ENCODE measurements around the gene SLC66A1. TPM values are rescaled to one million over a fixed set of nuclear protein-coding genes. Genes with fewer than 3 reads are reported as not detected.

The SLC66A1 gene
- total RNA-seq, 2 experiments from 2014 or later, result 6.5 to 6.8 TPM

DNA sequence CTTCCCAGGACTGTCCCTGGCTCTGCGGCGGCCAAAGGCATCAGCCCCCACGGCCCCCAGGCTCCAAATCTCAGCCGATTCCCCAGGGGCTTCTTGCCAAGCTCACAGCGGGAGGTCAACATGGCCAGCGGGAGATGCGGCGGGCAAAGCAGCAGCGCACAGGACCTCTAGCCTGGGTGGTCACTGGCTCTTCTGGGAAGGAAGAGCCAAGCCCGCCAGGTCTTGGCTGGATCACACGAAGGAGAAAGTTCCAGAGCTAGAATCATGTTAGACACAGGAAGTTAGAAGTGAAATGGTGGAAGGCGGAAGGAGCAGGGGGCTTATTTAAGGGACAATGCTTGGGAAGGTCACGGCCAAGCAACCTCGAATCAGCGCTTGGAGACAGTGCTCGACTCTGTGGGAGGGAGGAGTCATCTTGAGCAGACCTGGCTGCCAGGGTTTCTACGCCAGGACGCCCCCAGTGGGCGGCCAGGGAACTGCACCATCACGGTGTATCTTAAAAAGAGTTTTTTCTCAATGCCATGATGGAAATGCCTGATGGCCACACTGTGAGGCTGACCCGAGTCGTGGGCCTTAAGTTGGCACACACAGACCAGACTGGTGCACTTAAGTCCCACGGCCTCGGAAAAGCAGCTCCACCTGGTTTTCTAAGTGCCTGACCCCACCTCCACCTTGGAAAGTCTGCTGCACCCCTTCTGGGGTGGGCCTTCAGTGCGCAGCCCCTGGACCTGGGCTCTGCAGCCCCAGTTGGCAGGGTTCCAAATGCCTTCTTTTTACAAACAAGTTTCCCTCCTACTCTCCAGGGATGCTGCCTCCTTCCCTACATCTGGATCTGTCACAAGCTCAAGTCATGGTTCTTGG, 29.3 kb downstream of the SLC66A1 start:
- Mint-ChIP-seq H3K4me3 (no peak overlapping the region), H3K36me3 (peaks cover 17% of the 10 kb centered on the region)

DNA sequence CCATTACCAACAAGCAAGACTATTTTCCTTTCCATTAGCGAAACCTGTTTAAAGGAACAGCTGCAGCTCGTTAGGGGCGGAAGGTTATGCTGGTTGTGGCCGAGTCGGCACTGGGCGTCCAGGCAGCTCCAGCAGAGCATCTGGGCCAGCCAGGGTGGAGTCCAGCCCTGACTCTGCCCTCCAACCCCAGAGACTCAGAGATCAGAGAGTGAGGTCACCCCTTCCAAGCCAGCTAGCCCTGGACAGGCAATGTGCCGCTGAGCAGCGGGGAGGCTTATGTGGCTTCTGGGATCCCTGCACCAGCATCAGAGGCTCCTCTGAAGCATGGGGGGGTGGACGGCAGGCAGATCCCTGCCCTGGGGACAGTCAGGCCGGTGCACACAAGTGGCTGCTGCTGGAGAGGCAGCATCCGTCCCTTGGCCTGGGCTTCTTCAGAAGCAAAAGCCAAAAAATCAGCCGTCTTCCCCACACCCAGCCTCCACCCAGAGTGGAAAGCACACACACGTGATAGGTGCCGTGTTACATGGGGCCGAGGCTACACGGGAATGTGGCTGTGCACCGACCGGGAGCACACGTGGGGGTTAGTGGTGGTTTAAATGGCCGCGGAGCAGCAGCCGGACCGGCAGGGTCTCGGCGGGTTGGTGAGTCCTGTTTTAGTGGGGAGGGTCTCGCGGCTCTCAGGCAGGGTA, 30.1 kb downstream of the SLC66A1 start:
- Mint-ChIP-seq H3K36me3 (peaks cover 17% of the 10 kb centered on the region), H3K4me3 (no peak overlapping the region), H3K27ac (no peak overlapping the region), H3K4me1 (peaks cover 4% of the 10 kb centered on the region), H3K9me3 (no peaks in the 10 kb centered on the region), H3K27me3 (no peaks in the 10 kb centered on the region)
- DNase-seq, result no peak

More for the DNA sequence above, 29.3 kb downstream of the SLC66A1 start:
- DNase-seq, result peak; percentile 74
- Mint-ChIP-seq H3K9me3 (no peaks in the 10 kb centered on the region), H3K27me3 (no peaks in the 10 kb centered on the region), H3K27ac (peak overlapping the region; percentile 62), H3K4me1 (peaks cover 10% of the 10 kb centered on the region)

DNA sequence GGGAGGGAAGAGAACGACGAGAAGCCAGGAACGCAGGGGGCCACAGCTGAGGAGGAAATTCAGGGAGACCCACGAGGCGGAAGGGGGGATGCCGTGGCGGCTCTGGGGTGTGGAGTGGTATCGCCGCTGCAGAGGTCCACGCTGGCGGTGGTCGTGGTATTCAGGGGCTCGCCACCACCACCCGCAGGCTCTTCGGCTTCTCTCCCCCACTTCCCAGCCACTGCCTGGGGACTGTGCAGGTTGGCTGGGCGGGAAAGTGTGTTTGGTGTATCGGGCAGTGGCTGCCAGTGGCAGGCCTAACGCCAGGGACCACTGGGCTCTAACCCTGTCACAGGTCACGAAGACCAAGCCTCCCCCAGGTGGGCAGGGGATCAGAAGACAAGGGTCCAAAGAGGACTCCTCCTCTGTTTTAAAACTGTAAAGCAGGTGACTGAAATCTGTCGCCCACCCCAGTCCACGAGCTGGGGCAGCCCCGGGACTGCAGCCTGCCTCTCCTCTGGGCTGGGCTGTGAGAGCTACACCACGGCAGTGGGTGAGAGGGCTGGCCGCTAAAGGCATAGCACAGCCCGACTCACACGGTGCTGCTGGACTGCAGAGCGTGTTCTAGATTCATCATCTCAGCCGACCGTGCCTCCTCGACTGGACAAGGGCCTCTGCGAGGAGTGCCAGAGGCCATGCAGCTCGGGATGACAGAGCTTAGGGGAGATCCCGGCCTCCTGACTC, 30.9 kb downstream of the SLC66A1 start:
- no peak for DNase-seq
- Mint-ChIP-seq H3K4me1 (no peaks in the 10 kb centered on the region), H3K4me3 (no peak overlapping the region), H3K9me3 (no peaks in the 10 kb centered on the region), H3K27me3 (no peaks in the 10 kb centered on the region), H3K36me3 (peaks cover 14% of the 10 kb centered on the region), H3K27ac (no peak overlapping the region)

- DNase-seq, result no peak
- Mint-ChIP-seq H3K4me3 (no peak overlapping the region), H3K27me3 (no peaks in the 10 kb centered on the region), H3K4me1 (no peaks in the 10 kb centered on the region), H3K27ac (no peak overlapping the region), H3K9me3 (no peaks in the 10 kb centered on the region), H3K36me3 (peaks cover 12% of the 10 kb centered on the region)
Measured at GRCh38 chr1:19343617-19344350, 31.7 kb downstream of the SLC66A1 start.

DNA sequence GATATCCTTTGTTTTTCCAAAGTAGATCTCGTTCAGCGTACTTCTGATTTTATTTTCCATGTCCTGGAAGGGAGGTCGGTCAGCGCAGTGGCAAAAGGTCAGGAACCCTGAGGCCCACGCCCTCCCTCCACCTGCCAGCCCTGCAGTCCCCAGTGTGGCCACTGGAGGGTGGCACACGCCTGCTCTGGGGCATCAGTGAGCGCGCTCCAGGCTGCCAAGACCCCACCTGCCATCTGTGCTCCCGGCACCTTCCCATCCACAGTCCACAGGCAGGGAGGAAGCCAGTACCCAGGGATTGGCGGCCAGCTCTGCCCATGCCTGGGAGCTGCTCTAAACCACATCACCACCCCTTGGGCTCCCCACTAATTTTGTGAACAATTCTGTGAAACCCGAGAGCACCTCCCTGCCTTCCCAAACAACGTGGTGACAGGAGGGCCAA, 32.3 kb downstream of the SLC66A1 start:
- Mint-ChIP-seq H3K27me3 (no peaks in the 10 kb centered on the region), H3K27ac (no peak overlapping the region), H3K36me3 (peaks cover 12% of the 10 kb centered on the region), H3K9me3 (no peaks in the 10 kb centered on the region), H3K4me1 (no peaks in the 10 kb centered on the region), H3K4me3 (no peak overlapping the region)
- peak; percentile 60 for DNase-seq

DNA sequence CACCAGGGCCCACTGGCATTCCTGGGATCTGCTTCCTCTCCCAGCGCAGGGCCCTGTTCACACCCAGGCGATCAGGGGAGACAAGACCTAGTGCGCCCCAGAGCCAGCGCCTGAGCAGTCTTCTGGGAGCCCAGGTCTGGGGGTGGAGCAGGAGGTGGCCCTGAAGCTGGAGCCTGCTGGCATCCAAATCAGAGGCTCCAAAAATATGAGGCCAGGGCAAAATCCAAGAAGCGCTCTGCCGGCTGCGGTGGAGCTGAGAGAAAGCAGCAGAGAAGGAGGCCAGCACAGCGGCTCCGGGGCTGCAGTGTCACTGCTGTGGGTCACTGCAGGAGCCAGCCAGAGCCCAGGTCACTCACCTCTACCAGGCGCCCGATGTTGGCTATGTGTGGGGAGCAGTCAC, 32.7 kb downstream of the SLC66A1 start:
- no peaks in the 10 kb centered on the region for H3K9me3 Mint-ChIP-seq
- no peak overlapping the region for H3K27ac Mint-ChIP-seq
- no peak for DNase-seq
- no peaks in the 10 kb centered on the region for H3K4me1 Mint-ChIP-seq
- no peaks in the 10 kb centered on the region for H3K27me3 Mint-ChIP-seq
- peaks cover 12% of the 10 kb centered on the region for H3K36me3 Mint-ChIP-seq
- H3K4me3 Mint-ChIP-seq, result no peak overlapping the region

DNA sequence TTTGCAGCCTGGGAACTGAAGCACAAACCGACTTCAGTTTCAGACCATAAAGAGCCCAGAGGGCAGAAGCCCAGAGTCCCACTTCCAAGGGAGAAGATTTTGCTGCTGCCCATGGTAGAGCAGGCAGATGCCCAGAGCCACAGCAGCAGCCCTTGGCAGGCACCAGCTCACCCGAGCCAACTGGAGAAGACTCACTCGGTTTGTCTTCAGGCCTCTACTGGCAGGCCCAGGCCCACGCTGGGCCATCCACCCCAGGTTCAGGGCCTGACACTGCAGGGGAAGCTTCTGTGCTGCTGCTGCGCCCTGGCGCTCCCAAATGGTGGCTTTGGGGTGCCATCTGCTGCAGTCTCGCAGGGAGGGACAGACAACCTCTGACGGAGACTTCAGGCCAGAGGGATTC, 33.3 kb downstream of the SLC66A1 start:
- no peak overlapping the region for H3K4me3 Mint-ChIP-seq
- no peaks in the 10 kb centered on the region for H3K9me3 Mint-ChIP-seq
- no peak for DNase-seq
- no peaks in the 10 kb centered on the region for H3K4me1 Mint-ChIP-seq
- H3K27ac Mint-ChIP-seq, result peak overlapping the region; percentile 61
- H3K27me3 Mint-ChIP-seq, result no peaks in the 10 kb centered on the region
- peaks cover 12% of the 10 kb centered on the region for H3K36me3 Mint-ChIP-seq

GRCh38 chr1:19346026-19346425, 33.9 kb downstream of the SLC66A1 start:
- no peak for DNase-seq
- Mint-ChIP-seq H3K9me3 (no peaks in the 10 kb centered on the region), H3K36me3 (peaks cover 9% of the 10 kb centered on the region), H3K4me1 (no peaks in the 10 kb centered on the region), H3K27ac (no peak overlapping the region), H3K27me3 (no peaks in the 10 kb centered on the region), H3K4me3 (no peak overlapping the region)

GRCh38 chr1:19347533-19348172, 35.5 kb downstream of the SLC66A1 start:
- Mint-ChIP-seq H3K36me3 (peaks cover 5% of the 10 kb centered on the region), H3K4me3 (no peak overlapping the region), H3K9me3 (no peaks in the 10 kb centered on the region), H3K4me1 (no peaks in the 10 kb centered on the region), H3K27me3 (no peaks in the 10 kb centered on the region), H3K27ac (peak overlapping the region; percentile 58)
- no peak for DNase-seq

DNA sequence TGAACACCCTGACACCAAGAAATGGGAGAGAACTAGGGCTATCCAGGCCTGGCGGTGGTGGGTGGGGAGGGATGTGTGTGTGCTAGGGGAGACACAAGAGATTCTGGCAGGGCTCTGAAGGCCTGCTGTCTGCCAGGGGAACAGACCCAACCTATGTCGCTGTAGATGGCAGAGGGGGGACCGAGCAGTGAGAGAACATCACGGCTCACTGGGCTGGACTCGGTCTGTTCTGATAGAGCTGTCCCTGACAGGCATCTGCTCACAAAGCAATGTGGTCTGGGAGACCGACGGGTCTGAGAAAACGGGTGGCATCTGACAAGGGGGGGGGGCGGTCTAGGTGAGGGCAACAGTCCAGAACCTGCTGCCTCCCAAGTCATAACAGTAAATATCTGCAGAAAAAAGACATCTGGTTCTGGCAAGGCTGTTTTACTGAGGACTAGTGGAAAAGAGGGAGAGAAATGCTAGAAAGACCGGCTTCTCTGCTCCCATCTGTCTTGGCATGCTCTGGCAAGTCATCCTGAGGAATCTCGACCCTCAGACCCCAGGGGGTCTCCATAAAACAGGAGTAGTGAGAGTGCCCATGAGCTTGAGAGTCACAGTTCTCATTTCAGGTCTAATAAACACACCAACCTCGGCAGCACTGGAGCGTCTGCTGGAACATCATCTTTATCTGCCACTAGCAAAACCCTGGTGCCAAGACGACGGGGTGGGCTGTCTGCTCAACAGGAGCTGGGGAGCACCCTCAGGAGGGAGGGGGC, 36.5 kb downstream of the SLC66A1 start:
- Mint-ChIP-seq H3K4me3 (no peak overlapping the region), H3K9me3 (no peaks in the 10 kb centered on the region), H3K4me1 (no peaks in the 10 kb centered on the region), H3K27me3 (no peaks in the 10 kb centered on the region), H3K27ac (no peak overlapping the region), H3K36me3 (peaks cover 5% of the 10 kb centered on the region)
- no peak for DNase-seq

- no peaks in the 10 kb centered on the region for H3K9me3 Mint-ChIP-seq
- H3K4me1 Mint-ChIP-seq, result no peaks in the 10 kb centered on the region
- no peak for DNase-seq
- peaks cover 3% of the 10 kb centered on the region for H3K36me3 Mint-ChIP-seq
- H3K4me3 Mint-ChIP-seq, result no peak overlapping the region
- H3K27me3 Mint-ChIP-seq, result no peaks in the 10 kb centered on the region
- H3K27ac Mint-ChIP-seq, result no peak overlapping the region
Measured at GRCh38 chr1:19349999-19350398, 37.9 kb downstream of the SLC66A1 start.

DNA sequence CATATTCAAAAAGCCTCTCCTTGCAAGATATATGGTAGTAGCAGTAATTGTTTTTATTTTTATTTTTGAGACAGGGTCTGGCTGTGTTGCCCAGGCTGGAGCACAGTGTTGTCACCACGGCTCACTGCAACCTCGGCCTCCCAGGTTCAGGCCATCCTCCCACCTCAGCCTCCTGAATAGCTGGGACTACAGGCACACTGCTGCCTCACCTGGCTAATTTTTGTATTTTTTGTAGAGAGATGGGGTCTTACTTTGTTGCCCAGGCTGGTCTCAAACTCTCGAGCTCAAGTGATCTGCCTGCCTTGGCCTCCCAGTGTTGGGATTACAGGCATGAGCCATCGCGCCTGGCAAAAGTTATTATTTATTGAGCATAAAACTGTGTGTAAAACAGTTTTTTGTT, 38.4 kb downstream of the SLC66A1 start:
- no peak for DNase-seq
- Mint-ChIP-seq H3K27ac (no peak overlapping the region), H3K4me1 (no peaks in the 10 kb centered on the region), H3K27me3 (no peaks in the 10 kb centered on the region), H3K9me3 (no peaks in the 10 kb centered on the region), H3K4me3 (no peak overlapping the region), H3K36me3 (peaks cover 3% of the 10 kb centered on the region)

GRCh38 chr1:19351873-19352272, 39.7 kb downstream of the SLC66A1 start:
- Mint-ChIP-seq H3K9me3 (no peaks in the 10 kb centered on the region), H3K4me3 (no peak overlapping the region), H3K27me3 (no peaks in the 10 kb centered on the region), H3K36me3 (peaks cover 3% of the 10 kb centered on the region), H3K4me1 (no peaks in the 10 kb centered on the region), H3K27ac (no peak overlapping the region)
- DNase-seq, result no peak

GRCh38 chr1:19352839-19353238, 40.7 kb downstream of the SLC66A1 start:
- Mint-ChIP-seq H3K27ac (peak overlapping the region; percentile 70), H3K36me3 (peaks cover 3% of the 10 kb centered on the region), H3K4me1 (peaks cover 1% of the 10 kb centered on the region), H3K9me3 (no peaks in the 10 kb centered on the region), H3K4me3 (no peak overlapping the region), H3K27me3 (no peaks in the 10 kb centered on the region)
- no peak for DNase-seq
